NCI-H1092 (cell line): ENCODE results near the gene FRAT2.
"Not testable (repeated sequence)": the region's sequence is repeated elsewhere in the genome, so short reads cannot be mapped to it uniquely, and the experiment has no call there.

Source experiments
- DNase-seq: peaks from one replicate; lab custom pipeline; 2025; lab: John Stamatoyannopoulos, UW

FRAT2 gene

DNA sequence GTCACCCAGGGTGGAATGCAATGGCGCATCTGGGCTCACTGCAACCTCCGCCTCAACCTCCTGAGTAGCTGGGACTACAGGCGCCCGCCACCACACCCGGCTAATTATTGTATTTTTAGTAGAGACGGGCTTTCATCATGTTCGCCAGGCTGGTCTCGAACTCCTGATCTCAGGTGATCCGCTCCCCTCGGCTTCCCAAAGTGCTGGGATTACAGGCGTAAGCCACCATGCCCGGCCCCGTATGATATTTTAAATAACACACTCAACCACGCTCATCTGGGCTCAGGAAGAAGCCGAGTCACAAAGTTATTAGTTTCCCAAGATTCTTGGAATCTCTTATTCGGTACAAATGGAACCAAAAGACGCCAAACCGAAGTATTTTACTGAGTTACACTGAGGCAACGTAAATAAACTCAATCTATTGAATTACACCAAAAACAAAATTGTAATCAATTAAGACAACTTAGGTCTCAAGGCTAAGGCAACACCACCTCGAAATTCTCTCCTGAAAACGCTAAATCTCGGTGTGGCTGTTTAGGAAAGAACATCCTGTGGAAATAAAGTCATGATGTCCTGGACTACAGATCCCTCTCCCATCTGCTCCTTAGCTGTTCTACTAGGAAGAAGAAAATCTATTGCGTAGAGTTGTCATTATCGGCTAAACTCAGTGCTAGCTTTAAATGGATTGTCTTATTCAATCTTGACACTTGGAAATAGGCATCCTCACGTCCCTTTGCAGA, 43.0 kb downstream of the FRAT2 start:
- no peak for DNase-seq

GRCh38 chr10:97290576-97291356, 43.8 kb downstream of the FRAT2 start:
- DNase-seq, result not testable (repeated sequence)

DNA sequence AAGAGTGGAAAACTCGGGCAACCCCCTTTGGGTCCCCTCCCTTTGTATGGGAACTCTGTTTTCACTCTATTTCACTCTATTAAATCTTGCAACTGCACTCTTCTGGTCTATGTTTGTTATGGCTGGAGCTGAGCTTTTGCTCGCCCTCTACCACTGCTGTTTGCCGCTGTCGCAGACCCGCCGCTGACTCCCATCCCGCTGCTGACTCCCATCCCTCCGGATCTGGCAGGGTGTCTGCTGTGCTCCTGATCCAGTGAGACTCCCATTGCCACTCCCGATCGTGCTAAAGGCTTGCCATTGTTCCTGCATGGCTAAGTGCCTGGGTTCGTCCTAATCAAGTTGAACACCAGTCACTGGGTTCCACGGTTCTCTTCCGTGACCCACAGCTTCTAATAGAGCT, 44.5 kb downstream of the FRAT2 start:
- not testable (repeated sequence) for DNase-seq
